Measurements from ENCODE around the gene REV1.

Gene REV1

DNA sequence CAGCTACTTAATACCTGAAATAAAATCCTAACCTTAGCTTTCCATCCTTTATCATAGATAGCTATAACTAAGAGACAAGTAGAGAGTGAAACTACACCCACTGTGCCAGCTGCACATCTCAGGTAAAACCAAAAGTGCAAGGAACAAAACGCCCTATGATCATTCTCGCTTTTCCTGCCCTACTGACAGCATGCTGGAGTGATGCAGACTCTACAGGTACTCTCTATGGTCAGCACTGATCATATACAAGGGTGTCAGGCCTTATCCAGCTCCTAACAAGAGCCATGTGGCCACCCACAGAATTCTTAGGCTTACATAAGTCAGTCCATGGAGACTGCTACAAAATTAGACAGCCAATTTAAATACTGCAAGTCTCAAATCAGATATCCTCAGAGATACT is 45.6 kb downstream of the REV1 start:
- no peak for DNase-seq

DNA sequence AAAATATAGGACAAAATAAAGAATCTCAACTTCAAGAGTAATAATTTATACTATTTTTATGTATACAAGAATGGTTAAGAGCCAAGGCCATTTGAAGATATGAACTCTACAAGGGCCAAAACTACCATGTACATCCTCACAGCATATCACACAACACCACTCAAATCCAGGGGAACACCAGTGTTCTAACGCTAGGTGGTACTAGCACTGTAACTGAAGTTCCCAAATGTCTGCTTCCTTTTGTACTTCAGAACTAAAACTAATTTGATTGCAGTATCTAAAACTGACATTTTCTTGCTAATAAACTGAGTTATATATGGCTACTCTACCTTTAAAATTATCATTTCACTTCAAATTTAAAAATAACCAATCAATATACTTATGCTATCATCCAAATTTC is 47.0 kb downstream of the REV1 start:
- no peak for DNase-seq

DNA sequence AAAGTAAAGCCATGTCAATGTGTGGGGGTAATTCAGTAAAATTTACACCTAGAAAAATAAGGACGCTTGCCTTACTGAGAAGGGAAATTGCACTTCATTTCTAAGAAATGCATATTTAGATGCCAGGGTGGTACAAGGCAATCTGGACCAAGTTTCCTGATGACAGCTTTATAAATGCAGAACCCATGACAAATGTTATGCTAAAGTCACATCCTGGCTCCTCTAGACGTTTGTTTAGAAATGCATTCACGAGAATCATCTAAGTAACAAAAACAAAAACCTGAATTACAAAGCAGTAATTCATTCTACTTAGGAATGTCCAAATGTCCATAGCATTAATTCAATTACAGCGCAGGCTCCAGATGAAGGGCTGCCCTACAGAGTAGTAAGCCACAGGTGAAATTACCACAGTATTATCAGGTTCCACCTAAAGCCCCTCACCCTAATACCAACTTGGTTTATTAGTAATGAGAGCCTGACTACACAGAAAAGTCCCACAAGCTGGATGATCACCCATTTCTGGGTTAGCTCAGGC is 49.8 kb downstream of the REV1 start:
- no peak for DNase-seq

DNA sequence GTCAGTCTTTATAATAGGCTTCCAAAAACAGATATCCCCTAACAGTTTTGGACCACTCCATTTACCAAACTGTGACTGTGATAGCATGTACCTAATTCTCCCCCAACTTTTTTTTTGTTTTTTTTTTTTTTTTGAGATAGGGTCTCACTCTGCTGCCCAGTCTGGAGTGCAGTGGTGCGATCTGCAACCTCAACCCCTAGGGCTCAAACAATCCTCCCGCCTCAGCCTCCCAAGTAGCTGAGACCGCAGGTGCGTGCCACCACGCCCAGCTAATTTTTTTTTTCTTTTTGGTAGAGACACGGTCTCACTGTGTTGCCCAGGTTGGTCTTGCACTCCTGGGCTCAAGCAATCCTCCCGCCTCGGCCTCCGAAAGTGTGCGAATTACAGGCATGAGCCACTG is 52.9 kb downstream of the REV1 start:
- no peak for DNase-seq

DNA sequence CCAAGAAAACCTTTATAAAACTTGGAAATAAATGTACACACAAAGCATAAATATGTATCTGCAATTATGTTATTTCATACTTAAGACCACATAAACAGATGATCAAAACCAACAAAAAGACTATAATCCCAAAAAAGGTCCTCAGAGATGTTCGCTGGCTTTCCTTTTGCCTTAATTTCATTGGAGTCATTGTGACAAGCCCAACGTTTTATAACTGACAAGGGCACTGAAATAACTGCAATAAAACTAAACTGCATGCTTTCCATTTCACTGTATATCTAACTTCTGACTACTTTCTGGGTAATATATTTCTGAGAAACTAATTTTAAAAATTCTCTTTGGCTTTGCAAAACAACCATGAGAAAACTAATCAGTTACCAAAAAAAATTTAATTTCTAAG is 56.5 kb downstream of the REV1 start:
- no peak for DNase-seq

DNA sequence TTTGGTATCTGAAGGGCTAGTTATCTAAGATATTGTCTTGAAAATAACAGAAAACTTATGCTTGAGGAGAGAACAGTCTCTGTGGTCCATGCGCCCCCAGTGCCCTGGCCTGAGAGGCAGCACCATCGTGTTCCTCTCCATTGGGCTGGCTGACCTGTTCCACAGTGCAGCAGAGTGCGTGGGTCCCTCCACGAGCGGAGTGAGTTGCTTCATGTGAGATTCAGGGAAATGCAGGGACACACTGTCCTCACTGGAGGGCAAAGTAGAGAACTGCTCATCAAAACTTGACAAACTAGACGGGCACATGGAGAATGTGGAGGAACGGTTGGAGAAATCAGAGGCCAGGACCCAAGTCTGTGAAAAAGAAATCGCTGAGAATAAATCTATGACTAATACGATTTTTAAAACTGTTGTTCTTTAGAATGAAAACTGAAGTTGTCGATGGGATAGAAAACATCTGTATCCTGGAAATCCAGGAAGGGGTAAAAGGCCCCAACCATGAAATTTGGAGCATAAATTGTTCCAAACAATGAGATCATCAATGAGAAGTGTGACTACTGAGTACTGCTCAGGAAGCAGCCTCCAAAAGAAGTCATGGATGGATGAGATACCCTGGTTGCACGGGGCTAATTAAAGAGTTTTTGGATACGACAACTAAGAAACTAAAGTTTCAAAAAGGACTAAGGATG is 58.1 kb downstream of the REV1 start:
- DNase-seq = no peak

DNA sequence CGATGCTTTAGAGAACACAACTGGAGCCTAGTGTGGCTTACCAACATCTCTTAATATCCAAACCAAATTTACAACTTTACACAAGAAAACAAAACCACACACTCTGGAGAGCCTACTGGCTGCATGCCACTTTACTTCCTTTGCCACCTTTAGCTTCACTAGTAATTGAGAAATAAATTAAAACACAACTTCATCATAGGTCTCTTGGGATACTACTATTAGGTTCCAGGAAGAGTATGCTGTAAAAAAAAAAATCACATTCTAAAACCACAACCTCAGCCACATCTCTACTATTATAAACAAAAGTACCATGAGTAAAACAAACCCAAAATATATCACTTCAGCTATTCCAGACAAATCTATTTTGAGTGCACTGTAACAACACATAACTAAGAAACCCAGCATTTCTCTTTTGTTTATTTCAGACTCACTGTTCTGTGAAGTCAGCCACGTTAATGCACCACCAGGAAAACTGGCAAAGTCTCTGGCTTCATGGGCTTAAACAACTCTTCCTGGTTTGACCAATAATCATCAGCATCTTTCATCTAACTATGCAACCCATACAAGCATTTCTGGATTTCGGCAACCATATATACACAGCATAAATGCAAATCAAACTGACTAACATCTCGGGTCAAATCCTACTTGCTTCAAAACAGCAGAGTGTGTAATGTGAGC is 59.1 kb downstream of the REV1 start:
- peak; percentile 83 for DNase-seq

DNA sequence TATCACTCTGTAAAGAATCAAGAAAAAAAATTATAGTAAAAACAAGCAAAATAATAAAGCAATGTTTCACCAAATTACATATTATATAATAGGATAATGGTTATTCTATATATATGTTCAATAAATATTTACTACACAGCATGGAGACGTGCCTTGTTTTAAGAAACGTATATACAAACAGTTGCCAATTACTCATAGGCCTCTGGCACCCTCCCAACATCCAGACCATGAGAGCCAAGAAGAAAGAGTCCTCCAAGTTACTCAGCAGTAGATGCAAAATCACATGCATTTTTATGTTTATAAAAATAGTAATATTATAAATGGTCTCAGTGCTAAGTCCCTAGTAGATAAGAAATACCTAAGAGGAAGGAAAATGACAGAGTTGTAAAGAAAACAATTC is 64.8 kb downstream of the REV1 start:
- peak; percentile 63 for DNase-seq

DNA sequence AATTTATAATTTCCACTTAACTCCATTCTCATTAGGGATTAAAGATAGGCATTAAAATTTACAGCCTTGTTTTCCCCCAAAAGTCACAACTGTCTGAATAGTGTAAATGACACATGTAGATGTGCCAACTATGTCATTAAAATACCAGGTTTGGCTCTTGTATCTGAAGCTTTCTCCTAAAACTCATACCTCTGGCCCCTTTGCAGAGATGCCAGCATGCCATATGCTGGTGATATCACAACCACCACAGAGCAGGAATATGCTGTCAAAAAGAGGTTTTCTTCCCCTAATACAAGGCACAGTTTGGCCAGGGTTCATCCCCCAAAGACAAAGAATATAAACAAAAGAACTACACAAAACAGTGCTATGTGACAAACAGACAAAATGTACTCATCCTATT is 65.4 kb downstream of the REV1 start:
- no peak for DNase-seq

DNA sequence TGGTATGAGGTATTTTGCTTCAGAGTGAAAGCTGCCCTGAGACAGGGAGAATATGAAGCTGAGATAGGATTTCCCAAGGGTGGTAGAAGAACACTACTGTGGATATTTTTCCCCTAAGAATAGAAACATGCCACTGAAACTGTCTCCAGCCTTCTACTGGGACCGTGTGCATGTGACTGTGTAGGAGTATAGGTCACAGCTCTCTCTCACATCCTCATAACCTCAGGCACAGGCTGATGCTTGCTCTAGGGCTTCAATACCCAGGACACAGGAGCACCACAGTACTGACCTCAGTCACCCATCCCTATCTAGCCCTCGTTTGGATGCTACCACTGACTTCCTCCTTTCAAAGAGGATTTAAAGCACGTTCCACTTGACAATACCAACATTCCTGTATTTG is 67.2 kb downstream of the REV1 start:
- DNase-seq = no peak

DNA sequence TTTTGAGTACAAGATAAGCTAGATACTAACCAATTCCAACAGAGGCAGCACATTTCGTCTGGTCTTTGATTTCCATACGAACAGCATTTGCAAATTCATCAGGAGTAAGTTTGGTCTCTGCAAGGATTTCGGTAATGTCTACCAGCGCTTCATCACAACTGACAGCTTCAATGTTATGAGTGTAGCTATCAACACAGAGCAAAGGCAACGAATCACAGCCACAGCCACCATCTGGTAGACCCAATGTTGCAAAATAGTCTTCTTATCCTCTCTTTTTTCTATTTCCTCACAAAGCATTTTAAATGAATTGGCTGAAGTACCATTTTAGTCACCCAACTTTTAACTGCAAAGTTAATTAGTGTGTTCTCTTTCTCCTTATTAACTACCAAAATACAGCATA is 68.3 kb downstream of the REV1 start:
- peak; percentile 37 for DNase-seq

DNA sequence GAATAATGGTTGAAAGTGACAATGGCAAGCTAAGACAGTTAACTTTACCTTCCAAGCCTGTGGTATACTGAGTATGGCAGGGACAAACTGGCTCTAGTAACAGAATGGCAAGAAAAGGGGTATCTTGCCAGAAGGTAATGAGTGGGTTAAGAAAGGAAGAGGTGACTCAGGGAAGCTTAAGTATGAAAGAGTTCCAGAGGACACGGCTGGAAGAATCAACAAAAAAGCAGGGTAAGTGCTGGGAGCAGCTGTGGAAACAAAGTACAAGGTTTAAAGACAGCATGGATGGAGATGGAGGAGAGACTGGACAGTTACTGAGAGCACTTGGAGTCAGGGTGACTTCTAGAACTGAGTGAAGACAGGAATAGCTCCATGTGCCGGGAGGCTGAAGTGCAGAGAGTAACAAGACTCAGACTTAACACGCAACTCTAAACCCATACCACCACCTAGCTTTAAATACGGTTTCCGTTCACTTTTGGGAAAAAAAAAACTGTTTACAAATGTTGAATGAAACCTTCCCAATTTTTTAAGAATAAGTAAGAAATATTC is 69.0 kb downstream of the REV1 start:
- DNase-seq = peak; percentile 22

DNA sequence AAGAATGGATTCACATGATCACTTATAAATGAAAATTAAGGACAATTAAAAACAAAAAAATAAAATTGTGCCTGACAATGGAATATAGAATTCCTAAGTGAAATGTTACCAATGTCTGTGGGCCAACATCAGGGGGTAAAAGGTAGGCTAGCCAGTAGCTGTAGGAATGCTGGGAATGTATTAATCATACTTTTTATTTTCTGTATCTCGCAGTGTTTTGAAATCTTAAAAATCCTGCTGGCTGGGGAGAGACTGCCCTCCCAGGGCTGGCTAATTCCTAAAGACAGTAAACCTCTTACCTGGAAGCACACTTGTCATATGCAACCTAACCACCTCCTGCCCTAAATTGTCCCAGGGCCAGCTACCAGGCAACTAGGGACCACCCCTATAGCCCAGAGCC is 69.8 kb downstream of the REV1 start:
- DNase-seq = peak; percentile 22

DNA sequence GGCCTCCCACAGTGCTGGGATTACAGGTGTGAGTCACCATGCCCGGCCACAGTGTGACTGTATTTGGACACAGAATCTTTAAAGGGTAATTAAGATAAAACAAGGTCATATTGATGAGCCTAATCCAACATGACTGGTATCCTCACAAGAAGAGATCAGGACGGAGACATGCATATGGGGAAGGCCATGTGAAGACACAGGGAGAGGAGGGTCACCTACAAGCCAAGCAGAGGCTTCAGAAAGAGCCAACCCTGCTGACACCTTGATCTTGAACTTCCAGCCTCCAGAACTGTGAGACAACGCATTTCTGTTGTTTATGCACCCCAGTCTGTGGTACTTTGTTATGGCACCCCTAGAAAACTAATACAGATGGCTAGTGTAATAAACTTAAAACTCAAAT is 72.4 kb downstream of the REV1 start:
- DNase-seq = no peak

DNA sequence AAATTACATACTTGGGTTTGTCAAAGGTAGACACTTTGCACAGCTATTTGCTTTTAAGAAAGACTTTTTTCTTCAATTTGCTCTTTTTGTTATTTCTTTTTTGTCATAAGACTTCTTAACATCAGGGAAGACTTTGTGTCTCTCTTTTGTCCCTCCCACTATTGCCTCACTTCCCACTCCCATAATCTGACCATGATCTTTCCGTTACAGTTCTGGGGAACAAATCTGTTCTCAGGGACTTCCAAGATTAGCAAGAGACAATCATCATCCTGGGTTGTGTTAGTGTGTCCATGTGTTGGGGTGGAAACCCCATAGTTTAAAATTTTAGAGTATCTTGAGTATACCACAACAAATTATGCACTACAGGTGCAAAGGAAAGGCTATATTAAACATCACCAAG is 75.3 kb downstream of the REV1 start:
- no peak for DNase-seq

DNA sequence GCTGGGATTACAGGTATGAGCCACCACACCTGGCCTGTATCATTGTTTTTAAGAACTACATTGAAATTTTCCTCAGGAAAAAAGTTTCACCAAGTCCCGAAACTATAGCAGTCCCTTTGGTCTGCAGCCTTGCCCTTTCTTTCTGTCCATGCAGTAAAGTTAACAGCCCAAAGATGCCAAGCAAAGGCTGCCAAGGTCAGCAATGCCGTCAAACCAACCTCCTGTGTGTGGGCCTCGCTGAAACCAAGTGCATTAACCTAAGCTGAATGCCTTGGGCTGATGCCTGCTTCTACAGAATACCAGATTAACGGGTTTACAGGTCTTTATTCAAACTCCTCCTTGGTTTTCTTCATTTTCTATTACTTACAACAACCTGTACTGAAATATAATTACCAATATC is 79.5 kb downstream of the REV1 start:
- no peak for DNase-seq

DNA sequence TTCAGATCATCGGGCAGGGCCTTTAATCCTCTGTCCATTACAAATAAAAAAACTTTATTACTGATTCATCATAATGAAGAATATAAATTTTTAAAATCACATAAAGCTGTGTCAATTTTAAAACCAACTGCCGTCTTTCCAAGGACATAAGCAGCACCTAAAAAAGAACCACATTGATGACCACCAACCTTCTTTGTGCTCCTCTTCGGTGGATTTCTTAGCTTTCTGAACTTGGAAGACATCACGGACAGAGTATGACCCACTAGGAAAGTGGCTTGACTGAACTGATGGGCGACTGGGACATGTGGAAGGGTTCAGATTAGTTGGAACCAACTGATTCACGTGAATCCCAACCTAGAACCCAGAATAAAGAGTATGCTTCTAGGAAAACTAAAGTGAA is 83.7 kb downstream of the REV1 start:
- DNase-seq = no peak

DNA sequence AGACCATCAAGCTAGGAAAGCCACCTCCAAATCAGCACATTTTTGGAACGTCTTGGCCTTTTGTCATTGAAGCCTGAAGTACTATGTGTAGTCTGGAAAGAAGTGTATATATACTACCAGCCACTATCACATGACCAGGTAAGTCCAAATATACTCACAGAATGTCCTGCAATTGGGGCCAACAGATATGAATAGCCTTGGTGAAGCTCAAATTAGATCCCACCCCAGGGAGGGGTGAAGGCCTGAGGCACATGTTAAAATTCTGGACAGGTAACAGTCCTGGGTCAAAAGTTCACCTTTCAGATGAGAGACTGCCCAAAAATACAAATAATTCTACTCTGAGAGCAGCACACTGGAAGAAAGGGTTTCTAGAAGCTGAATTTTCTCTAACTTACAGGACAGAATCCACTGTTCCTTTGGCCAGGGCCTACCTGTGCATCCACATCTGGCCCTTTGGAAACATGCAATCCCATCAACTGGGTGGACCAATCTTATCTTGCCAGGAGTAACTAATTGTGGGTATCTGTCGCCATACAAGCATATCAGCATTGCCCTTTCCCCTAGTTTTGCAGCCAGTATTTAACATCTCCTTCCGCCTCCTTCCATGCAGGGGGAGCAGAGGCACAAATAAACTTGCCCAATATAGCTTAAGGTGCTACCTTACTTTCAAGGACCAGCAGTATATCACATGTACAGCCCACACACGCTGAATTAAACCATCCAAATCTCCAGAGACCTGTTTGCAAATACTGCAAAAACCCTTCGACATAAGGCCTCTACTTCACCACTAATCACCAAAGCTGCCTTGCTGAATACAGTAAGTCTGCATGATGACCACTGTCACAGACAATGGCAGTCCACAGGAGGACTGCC is 84.8 kb downstream of the REV1 start:
- no peak for DNase-seq

DNA sequence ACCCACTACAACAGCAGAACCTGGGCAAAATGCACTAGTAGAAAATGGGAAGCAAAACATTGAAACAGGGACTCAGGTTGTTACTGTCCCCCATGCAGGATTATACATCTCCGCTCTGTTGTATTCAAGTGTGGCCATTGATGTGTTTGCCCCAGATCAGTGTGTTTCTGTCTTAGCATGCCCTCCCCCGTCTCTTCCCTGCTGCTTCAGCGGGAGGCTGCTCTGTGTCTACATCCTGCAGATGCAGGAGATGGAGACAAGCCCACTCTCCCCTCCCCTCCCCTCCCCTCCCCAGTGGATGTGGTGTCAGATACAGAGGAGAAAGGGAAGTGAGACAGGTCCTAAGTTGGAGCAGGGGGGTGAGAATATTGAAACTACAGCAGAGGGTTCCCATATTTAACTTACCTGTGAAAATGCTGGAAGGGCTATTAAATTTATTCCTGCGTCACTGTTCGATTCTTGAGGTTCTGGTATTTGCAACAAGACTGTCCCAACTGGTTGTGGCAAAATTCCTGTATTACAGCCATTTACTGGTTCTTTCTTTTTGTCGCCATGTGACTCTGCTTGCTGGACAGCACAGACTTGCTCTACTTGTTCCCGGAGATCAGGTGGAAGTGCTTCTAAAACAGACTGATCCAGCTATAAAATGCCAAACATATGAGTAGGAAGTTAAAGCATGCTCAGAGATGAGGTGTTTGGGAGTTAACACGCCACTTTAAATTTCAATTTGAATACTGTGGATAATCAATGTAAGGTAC is 85.6 kb downstream of the REV1 start:
- DNase-seq = no peak

DNA sequence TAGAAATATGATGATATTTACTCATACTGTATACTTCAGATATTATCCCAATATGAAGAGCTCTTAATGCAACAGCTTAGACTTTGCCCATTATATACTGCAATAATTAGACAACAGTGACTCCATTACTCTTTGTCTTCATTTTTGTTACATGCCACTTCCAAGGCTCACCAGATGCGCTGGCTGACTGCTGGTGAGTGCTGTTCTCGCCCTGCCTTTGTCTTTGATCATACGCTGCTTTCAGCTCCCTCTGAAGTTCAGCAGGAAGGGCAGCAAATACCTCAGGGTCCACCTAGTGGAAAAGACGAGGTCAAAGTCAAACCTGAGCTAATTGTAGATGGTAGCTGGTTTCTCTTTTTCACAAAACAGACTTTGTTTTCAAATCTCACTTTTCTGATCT is 86.3 kb downstream of the REV1 start:
- no peak for DNase-seq

DNA sequence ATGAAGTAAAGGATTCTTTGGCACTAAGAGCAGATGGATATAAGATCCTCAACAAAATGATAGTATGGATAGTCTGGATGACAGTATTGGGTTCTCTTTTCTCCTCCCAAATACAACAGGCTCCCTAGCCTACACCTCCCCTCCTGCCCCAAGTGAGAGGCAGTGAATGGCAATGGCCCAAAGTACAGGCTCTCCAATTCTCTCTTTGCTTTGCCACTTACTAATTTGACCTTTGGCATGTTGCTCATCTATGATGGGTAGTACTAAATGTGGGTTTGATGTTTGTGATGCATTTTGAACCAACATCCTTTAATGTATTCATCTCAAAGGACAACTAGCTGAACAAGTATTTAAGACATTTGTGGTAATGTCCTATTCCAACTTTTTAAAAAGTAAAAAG is 86.7 kb downstream of the REV1 start:
- peak; percentile 10 for DNase-seq

DNA sequence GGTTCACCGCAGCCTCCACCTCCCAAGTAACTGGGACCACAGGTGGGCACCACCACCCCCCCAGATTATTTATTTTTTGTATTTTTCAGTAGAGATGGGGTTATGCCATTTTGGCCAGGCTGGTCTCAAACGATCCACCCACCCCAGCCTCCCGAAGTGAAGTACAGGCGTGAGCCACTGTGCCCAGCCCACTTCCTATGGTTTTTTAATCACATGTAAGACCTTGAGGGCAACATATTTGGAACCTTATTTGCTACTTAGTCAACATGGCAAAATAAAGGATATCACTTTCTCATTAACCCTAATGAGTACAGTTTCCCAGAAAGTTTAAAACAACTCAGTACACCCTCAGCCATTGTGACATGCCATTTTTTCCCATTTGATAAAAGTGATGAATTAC is 88.0 kb downstream of the REV1 start:
- DNase-seq = no peak

DNA sequence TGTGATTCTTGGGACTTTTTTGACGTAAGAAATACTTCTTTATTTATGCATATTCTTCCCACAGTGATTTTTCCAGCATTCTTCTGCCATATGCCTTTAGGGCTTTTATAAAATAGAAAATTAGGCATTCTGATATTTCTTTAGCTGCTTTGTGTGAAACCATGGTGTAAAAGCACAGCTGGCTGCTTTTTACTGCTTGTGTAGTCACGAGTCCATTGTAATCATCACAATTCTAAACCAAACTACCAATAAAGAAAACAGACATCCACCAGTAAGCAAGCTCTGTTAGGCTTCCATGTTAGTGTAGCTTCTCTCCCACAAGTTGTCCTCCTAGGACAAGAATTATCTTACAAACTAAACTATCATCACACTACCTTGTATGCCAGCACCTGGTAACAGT is 90.0 kb downstream of the REV1 start:
- DNase-seq = no peak

Data from fibroblast of skin of right quadriceps (primary cell).